Peyer's patch (tissue), 4 donors: ENCODE results near the gene SHANK2.
A peak's percentile ranks its signal among the peaks of the same experiment; 100 is the strongest.

Experiments
- POLR2A ChIP-seq, 2 donors: fragments of 450-650 bp; IDR thresholded peaks; one replicate each; pipeline ENCODE4 v1.5.1; 2017; ENCODE audit warnings: antibody characterized with exemption in 2 of 2, mild to moderate bottlenecking in 2 of 2, moderate library complexity in 2 of 2
- TF ChIP-seq, protein P1 (sequence below), 6 experiments: fragments of 450-650 bp in 4 of 6; fragments of 200-600 bp in 2 of 6; sonication (generic) in 1 of 6; IDR thresholded peaks; one replicate each; pipeline ENCODE4 v1.5.1; 2017 to 2019; ENCODE audit warnings: antibody characterized with exemption in 6 of 6, mild to moderate bottlenecking in 3 of 6, moderate library complexity in 1 of 6

GRCh38 chr11:71266114-71266833, 13.9 kb upstream of the SHANK2 start:
- no peak for TF ChIP-seq POLR2A (IDR thresholded peaks at IDR 0.05)
- TF ChIP-seq, protein P1, sequence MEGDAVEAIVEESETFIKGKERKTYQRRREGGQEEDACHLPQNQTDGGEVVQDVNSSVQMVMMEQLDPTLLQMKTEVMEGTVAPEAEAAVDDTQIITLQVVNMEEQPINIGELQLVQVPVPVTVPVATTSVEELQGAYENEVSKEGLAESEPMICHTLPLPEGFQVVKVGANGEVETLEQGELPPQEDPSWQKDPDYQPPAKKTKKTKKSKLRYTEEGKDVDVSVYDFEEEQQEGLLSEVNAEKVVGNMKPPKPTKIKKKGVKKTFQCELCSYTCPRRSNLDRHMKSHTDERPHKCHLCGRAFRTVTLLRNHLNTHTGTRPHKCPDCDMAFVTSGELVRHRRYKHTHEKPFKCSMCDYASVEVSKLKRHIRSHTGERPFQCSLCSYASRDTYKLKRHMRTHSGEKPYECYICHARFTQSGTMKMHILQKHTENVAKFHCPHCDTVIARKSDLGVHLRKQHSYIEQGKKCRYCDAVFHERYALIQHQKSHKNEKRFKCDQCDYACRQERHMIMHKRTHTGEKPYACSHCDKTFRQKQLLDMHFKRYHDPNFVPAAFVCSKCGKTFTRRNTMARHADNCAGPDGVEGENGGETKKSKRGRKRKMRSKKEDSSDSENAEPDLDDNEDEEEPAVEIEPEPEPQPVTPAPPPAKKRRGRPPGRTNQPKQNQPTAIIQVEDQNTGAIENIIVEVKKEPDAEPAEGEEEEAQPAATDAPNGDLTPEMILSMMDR (IDR thresholded peaks at IDR 0.05): peak in 3 of 6 experiments; percentile 8 to 30 (median 29)
